SK-N-SH treated with all-trans-retinoic acid at 6 μM for 48 hours (cell line): Measurements from ENCODE around the gene PEDS1.

Source experiments
- TOX ChIP-seq: fragments of 250-450 bp; sonication (Bioruptor Pico); IDR thresholded peaks from 2 replicates; pipeline ENCODE4 v1.8.0; 2021; ENCODE audit warnings: mild to moderate bottlenecking, moderate library complexity, borderline replicate concordance
- TF ChIP-seq, protein P1 (sequence below): fragments of 250-450 bp; sonication (Bioruptor Pico); IDR thresholded peaks from 2 replicates; pipeline ENCODE4 v1.8.0; 2020; ENCODE audit warnings: mild to moderate bottlenecking, moderate library complexity, borderline replicate concordance

DNA sequence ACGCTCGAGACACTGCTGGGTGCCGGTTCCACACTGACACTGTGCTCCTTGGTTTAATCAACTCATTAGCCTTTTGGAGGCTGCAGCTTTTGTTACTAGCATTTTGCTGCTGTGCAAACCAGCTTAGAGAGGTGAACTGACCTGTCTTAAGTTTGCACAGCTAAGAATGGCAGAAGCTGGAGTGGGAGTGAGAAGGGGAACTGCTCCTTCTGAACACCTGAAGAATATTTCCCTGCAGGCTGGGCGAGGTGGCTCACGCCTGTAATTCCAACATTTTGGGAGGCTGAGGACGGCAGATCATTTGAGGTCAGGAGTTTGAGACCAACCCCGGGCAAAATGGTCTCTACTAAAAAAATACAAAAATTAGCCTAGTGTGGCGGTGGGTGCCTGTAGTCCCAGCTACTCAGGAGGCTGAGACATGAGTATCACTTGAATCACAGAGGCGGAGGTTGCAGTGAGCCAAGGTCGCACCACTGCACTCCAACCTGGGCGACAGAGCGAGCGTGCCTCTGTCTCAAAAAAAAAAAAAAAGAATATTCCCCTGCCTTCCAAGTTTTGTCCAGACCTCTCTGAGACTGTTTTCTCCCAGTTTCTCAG is 42.1 kb upstream of the PEDS1 start:
- TF ChIP-seq, protein P1, sequence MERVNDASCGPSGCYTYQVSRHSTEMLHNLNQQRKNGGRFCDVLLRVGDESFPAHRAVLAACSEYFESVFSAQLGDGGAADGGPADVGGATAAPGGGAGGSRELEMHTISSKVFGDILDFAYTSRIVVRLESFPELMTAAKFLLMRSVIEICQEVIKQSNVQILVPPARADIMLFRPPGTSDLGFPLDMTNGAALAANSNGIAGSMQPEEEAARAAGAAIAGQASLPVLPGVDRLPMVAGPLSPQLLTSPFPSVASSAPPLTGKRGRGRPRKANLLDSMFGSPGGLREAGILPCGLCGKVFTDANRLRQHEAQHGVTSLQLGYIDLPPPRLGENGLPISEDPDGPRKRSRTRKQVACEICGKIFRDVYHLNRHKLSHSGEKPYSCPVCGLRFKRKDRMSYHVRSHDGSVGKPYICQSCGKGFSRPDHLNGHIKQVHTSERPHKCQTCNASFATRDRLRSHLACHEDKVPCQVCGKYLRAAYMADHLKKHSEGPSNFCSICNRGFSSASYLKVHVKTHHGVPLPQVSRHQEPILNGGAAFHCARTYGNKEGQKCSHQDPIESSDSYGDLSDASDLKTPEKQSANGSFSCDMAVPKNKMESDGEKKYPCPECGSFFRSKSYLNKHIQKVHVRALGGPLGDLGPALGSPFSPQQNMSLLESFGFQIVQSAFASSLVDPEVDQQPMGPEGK: no peak
- no peak for TF ChIP-seq TOX (CRISPR knock-in tag)
